Karpas-422 (cell line): ENCODE measurements around the gene EBPL. TPM values are rescaled to one million over a fixed set of nuclear protein-coding genes. Genes with fewer than 3 reads are reported as not detected.
A peak's percentile ranks its signal among the peaks of the same experiment; 100 is the strongest.

Experiments
- DNase-seq: peaks from one replicate; pipeline ENCODE4 v3.0.0-alpha.2; 2015
- H2AFZ ChIP-seq: fragments of 200-600 bp; sonication (generic); 2 replicates; pipeline ENCODE4 v1.6.1; 2014; ENCODE audit warnings: antibody characterized with exemption, low read length, mixed read lengths
- H3K27ac ChIP-seq: fragments of 200-600 bp; sonication (generic); 2 replicates; pipeline ENCODE4 v1.5.1; 2014; ENCODE audit warnings: mild to moderate bottlenecking, low read length, moderate library complexity
- H3K27me3 ChIP-seq: fragments of 200-600 bp; sonication (generic); 2 replicates; pipeline ENCODE4 v1.6.1; 2014; ENCODE audit warnings: low read length, mixed read lengths
- H3K36me3 ChIP-seq: fragments of 200-600 bp; sonication (generic); 2 replicates; pipeline ENCODE4 v1.6.1; 2014; ENCODE audit warnings: low read length, mixed read lengths; ENCODE audit not compliant: insufficient read depth
- H3K4me1 ChIP-seq: fragments of 200-600 bp; sonication (generic); 2 replicates; pipeline ENCODE4 v1.6.1; 2014; ENCODE audit warnings: mild to moderate bottlenecking, low read length, mixed read lengths
- H3K4me2 ChIP-seq: fragments of 200-600 bp; sonication (generic); 2 replicates; pipeline ENCODE4 v1.6.1; 2014; ENCODE audit warnings: low read length, low read depth, mild to moderate bottlenecking; ENCODE audit not compliant: poor library complexity, severe bottlenecking
- H3K4me3 ChIP-seq: fragments of 200-600 bp; sonication (generic); 2 replicates; pipeline ENCODE4 v1.5.1; 2014; ENCODE audit warnings: mild to moderate bottlenecking, antibody characterized with exemption, low read length, mixed read lengths
- H3K79me2 ChIP-seq: fragments of 200-600 bp; sonication (generic); 2 replicates; pipeline ENCODE4 v1.6.1; 2014; ENCODE audit warnings: mild to moderate bottlenecking, low read length, mixed read lengths
- H3K9ac ChIP-seq: fragments of 200-600 bp; sonication (generic); 2 replicates; pipeline ENCODE4 v1.6.0; 2014; ENCODE audit warnings: low read length
- H3K9me2 ChIP-seq: fragments of 200-600 bp; sonication (generic), shearing (Covaris generic); replicated peaks from 2 replicates; pipeline ENCODE4 v1.6.0; 2014; ENCODE audit warnings: mild to moderate bottlenecking, low read length, moderate library complexity; ENCODE audit not compliant: insufficient read depth
- H3K9me3 ChIP-seq: fragments of 300-700, 200-600 bp; sonication (generic); 2 replicates; pipeline ENCODE4 v1.6.1; 2014; ENCODE audit warnings: low read length, mixed read lengths
- H4K20me1 ChIP-seq: fragments of 200-600 bp; sonication (generic); 2 replicates; pipeline ENCODE4 v1.6.1; 2014; ENCODE audit warnings: mild to moderate bottlenecking, antibody characterized with exemption, low read length, low read depth; ENCODE audit not compliant: insufficient read depth
- total RNA-seq: library from RNA; depleted of rRNA; stranded (reverse); fragments of >200 nt; shearing (Covaris generic); gene quantifications from 2 replicates; pipeline ENCODE4 v1.2.3, GENCODE V29; 2014; ENCODE audit warnings: low replicate concordance; rRNA removed

The EBPL gene
- 175 and 183 TPM in 2 replicates for total RNA-seq

- peak within 1 kb of the TSS; percentile 65 for H3K27ac ChIP-seq
- H3K79me2 ChIP-seq = peaks cover 54% of the 10 kb centered on the region
- H4K20me1 ChIP-seq = peaks cover 11% of the 10 kb centered on the region; the same call in 1 of the 2 replicates
- peak within 1 kb of the TSS; percentile 99 for H3K4me3 ChIP-seq
- peak within 1 kb of the TSS; percentile 92; the same call in 1 of the 2 replicates for H2AFZ ChIP-seq
- H3K27me3 ChIP-seq = no peaks in the 10 kb centered on the region
- peaks cover 22% of the 10 kb centered on the region for H3K4me1 ChIP-seq
- H3K9ac ChIP-seq = peak within 1 kb of the TSS; percentile 96
- peak within 1 kb of the TSS; percentile 90 for H3K4me2 ChIP-seq
- no peaks in the 10 kb centered on the region for H3K9me2 ChIP-seq
- peaks cover 24% of the 10 kb centered on the region for H3K36me3 ChIP-seq
- peak; percentile 96 for DNase-seq
- no peaks in the 10 kb centered on the region for H3K9me3 ChIP-seq
Observed at GRCh38 chr13:49690995-49691784, at the start of gene EBPL. Gene EBPL (minus strand): TSS chr13:49691486. CDS start chr13:49691424, 62 bp downstream.

GRCh38 chr13:49740870-49741269 is 49.6 kb upstream of the EBPL start:
- H3K4me1 ChIP-seq = peaks cover 41% of the 10 kb centered on the region
- H3K79me2 ChIP-seq = peaks cover 82% of the 10 kb centered on the region
- no peak for DNase-seq
- peaks cover 40% of the 10 kb centered on the region for H3K36me3 ChIP-seq
- no peak overlapping the region for H2AFZ ChIP-seq
- H4K20me1 ChIP-seq = no peaks in the 10 kb centered on the region
- H3K9ac ChIP-seq = no peak overlapping the region
- H3K27me3 ChIP-seq = no peaks in the 10 kb centered on the region
- H3K4me3 ChIP-seq = no peak overlapping the region
- H3K27ac ChIP-seq = 0 out of 2 replicates have a peak overlapping the region, but pooled peaks have one; percentile 6
- H3K4me2 ChIP-seq = no peak overlapping the region
- H3K9me3 ChIP-seq = no peaks in the 10 kb centered on the region
- H3K9me2 ChIP-seq = no peaks in the 10 kb centered on the region

- Histone ChIP-seq H3K4me1 (peaks cover 38% of the 10 kb centered on the region), H3K9me2 (no peaks in the 10 kb centered on the region), H3K9ac (no peak overlapping the region), H3K27me3 (no peaks in the 10 kb centered on the region), H2AFZ (no peak overlapping the region), H3K4me2 (no peak overlapping the region), H3K4me3 (no peak overlapping the region), H3K27ac (0 out of 2 replicates have a peak overlapping the region, but pooled peaks have one; percentile 9), H4K20me1 (no peaks in the 10 kb centered on the region), H3K79me2 (peaks cover 84% of the 10 kb centered on the region), H3K9me3 (no peaks in the 10 kb centered on the region), H3K36me3 (peaks cover 35% of the 10 kb centered on the region; the same call in 1 of the 2 replicates)
- DNase-seq = no peak
Observed at GRCh38 chr13:49739498-49740187, 48.4 kb upstream of the EBPL start.

GRCh38 chr13:49733181-49733951 is 42.1 kb upstream of the EBPL start:
- no peak overlapping the region for H3K4me2 ChIP-seq
- no peaks in the 10 kb centered on the region for H3K9me3 ChIP-seq

GRCh38 chr13:49731766-49732165 is 40.5 kb upstream of the EBPL start:
- no peak for DNase-seq
- Histone ChIP-seq H3K36me3 (peaks cover 32% of the 10 kb centered on the region), H3K79me2 (peaks cover 34% of the 10 kb centered on the region), H3K4me3 (no peak overlapping the region), H4K20me1 (no peaks in the 10 kb centered on the region), H3K4me2 (no peak overlapping the region), H2AFZ (no peak overlapping the region), H3K9me3 (no peaks in the 10 kb centered on the region), H3K27ac (no peak overlapping the region), H3K4me1 (no peaks in the 10 kb centered on the region), H3K27me3 (no peaks in the 10 kb centered on the region), H3K9ac (no peak overlapping the region), H3K9me2 (no peaks in the 10 kb centered on the region; the same call in 1 of the 2 replicates)

More at GRCh38 chr13:49733181-49733951, 42.1 kb upstream of the EBPL start:
- Histone ChIP-seq H3K79me2 (peaks cover 50% of the 10 kb centered on the region), H3K4me1 (no peaks in the 10 kb centered on the region), H3K4me3 (no peak overlapping the region), H3K27ac (no peak overlapping the region), H4K20me1 (no peaks in the 10 kb centered on the region), H3K27me3 (no peaks in the 10 kb centered on the region), H3K36me3 (peaks cover 24% of the 10 kb centered on the region), H3K9me2 (no peaks in the 10 kb centered on the region), H2AFZ (no peak overlapping the region), H3K9ac (no peak overlapping the region)
- no peak for DNase-seq

GRCh38 chr13:49716615-49717014 is 25.3 kb upstream of the EBPL start:
- H3K79me2 ChIP-seq = peaks cover 28% of the 10 kb centered on the region
- H3K36me3 ChIP-seq = peaks cover 70% of the 10 kb centered on the region
- H3K9me2 ChIP-seq = no peaks in the 10 kb centered on the region
- H3K9ac ChIP-seq = no peak overlapping the region
- no peak for DNase-seq
- no peak overlapping the region for H2AFZ ChIP-seq
- no peaks in the 10 kb centered on the region for H3K27me3 ChIP-seq
- H3K4me2 ChIP-seq = no peak overlapping the region
- H3K4me3 ChIP-seq = no peak overlapping the region
- H3K27ac ChIP-seq = no peak overlapping the region
- no peaks in the 10 kb centered on the region for H4K20me1 ChIP-seq
- H3K4me1 ChIP-seq = no peaks in the 10 kb centered on the region
- 0 out of 2 replicates have a peak, but pooled peaks cover 6% of the 10 kb centered on the region for H3K9me3 ChIP-seq

- H3K27ac ChIP-seq = no peak overlapping the region
- H3K36me3 ChIP-seq = peaks cover 64% of the 10 kb centered on the region
- H3K4me1 ChIP-seq = no peaks in the 10 kb centered on the region
- peak; percentile 58 for DNase-seq
- peaks cover 32% of the 10 kb centered on the region for H3K79me2 ChIP-seq
- H2AFZ ChIP-seq = no peak overlapping the region
- no peak overlapping the region for H3K4me3 ChIP-seq
- no peaks in the 10 kb centered on the region for H4K20me1 ChIP-seq
- H3K4me2 ChIP-seq = no peak overlapping the region
- no peaks in the 10 kb centered on the region for H3K9me2 ChIP-seq
- no peaks in the 10 kb centered on the region for H3K27me3 ChIP-seq
- H3K9me3 ChIP-seq = 0 out of 2 replicates have a peak, but pooled peaks cover 6% of the 10 kb centered on the region
- no peak overlapping the region for H3K9ac ChIP-seq
Observed at GRCh38 chr13:49714757-49715156, 23.5 kb upstream of the EBPL start.
